HepG2 (cell line): ENCODE results near the gene CAPN7. TPM values are rescaled to one million over a fixed set of nuclear protein-coding genes. Genes with fewer than 3 reads are reported as not detected.

Source experiments
- ATAC-seq: fragments of 200-7000 bp; cut with Tn5 transposase; 3 replicates; pipeline ENCODE4 v1.9.1; 2020; ENCODE audit warnings: mild to moderate bottlenecking, moderate library complexity
- BruUV-seq: library from RNA; stranded (reverse); fragments of 400-500 nt; replicated peaks from 2 replicates; lab custom pipeline; 2021; lab: Mats Ljungman, UMichigan
- CTCF ChIA-PET: fragments of 300-600 bp; formaldehyde crosslinking; extraction: SDS; loops from one replicate; lab custom pipeline; 2021; ENCODE audit warnings: low total read pairs, inconsistent platforms, low intra/inter-chr PET ratio; lab: Yijun Ruan, JAX
- POLR2A ChIA-PET: fragments of 350-600 bp; sonication (Branson Sonifier 250); formaldehyde crosslinking; loops from one replicate; lab custom pipeline; 2020; ENCODE audit warnings: antibody characterized with exemption, inconsistent platforms; lab: Yijun Ruan, JAX
- DNase-seq: peaks from one replicate; pipeline ENCODE4 v3.0.0-alpha.2; 2015; ENCODE audit warnings: low spot score
- FAIRE-seq: peaks from 3 replicates; lab custom pipeline; 2011; peaks lifted over from hg19 to GRCh38; lab: Jason Lieb, UNC
- H2AFZ ChIP-seq: one replicate; pipeline ENCODE4 v1.6.1; 2011; ENCODE audit warnings: low read length, inconsistent platforms
- H3K27ac ChIP-seq: fragments of 300-600 bp; 3 replicates; pipeline ENCODE4 v1.8.0; 2011; ENCODE audit warnings: mixed run types, mild to moderate bottlenecking, mixed read lengths, low read length, inconsistent platforms; ENCODE audit not compliant: insufficient read depth; ENCODE audit errors: extremely low read length
- H3K27me3 ChIP-seq, 2 experiments: fragments of 200-600 bp in 1 of 2; 2 replicates in 1 of 2; 3 replicates in 1 of 2; pipeline versions ENCODE4 v1.6.0 to v1.8.0; 2011; ENCODE audit warnings: low read length in 2 of 2, mild to moderate bottlenecking in 2 of 2, moderate library complexity in 2 of 2, inconsistent platforms in 1 of 2; ENCODE audit not compliant: insufficient read depth in 2 of 2, control insufficient read depth in 1 of 2
- H3K36me3 ChIP-seq, 2 experiments: fragments of 200-600 bp in 1 of 2; replicated peaks in 1 of 2; 2 replicates in 1 of 2; 3 replicates in 1 of 2; pipeline versions ENCODE4 v1.5.1 to v1.8.0; 2011; ENCODE audit warnings: low read length in 2 of 2, inconsistent platforms in 1 of 2; ENCODE audit not compliant: insufficient read depth in 2 of 2, control insufficient read depth in 1 of 2
- H3K4me1 ChIP-seq: 2 replicates; pipeline ENCODE4 v1.5.1; 2012; ENCODE audit warnings: low read length, inconsistent platforms; ENCODE audit not compliant: insufficient read depth
- H3K4me2 ChIP-seq: 2 replicates; pipeline ENCODE4 v1.6.0; 2011; ENCODE audit warnings: low read depth, low read length, inconsistent platforms
- H3K4me3 ChIP-seq, 3 experiments: fragments of 200-600 bp in 1 of 3; sonication (generic), shearing (Covaris generic) in 1 of 3; replicated peaks in 1 of 3; 2 replicates each; pipeline ENCODE4 v1.5.1; 2011 to 2016; ENCODE audit warnings: low read length in 3 of 3, inconsistent platforms in 2 of 3, low read depth in 2 of 3, mild to moderate bottlenecking in 2 of 3, control low read depth in 1 of 3, mixed read lengths in 1 of 3; ENCODE audit not compliant: insufficient read depth in 1 of 3
- H3K79me2 ChIP-seq: one replicate; pipeline ENCODE4 v1.6.1; 2011; ENCODE audit warnings: low read length, inconsistent platforms; ENCODE audit not compliant: insufficient read depth
- H3K9ac ChIP-seq: 2 replicates; pipeline ENCODE4 v1.6.0; 2011; ENCODE audit warnings: mild to moderate bottlenecking, low read depth, low read length, inconsistent platforms; ENCODE audit not compliant: insufficient read depth
- H3K9me3 ChIP-seq: 2 replicates; pipeline ENCODE4 v1.5.1; 2012; ENCODE audit warnings: mild to moderate bottlenecking, low read length
- H4K20me1 ChIP-seq: 2 replicates; pipeline ENCODE4 v1.6.0; 2011; ENCODE audit warnings: inconsistent platforms, mild to moderate bottlenecking, low read length, moderate library complexity; ENCODE audit not compliant: insufficient read depth
- ARID3A ChIP-seq: IDR thresholded peaks from 2 replicates; pipeline ENCODE4 v1.6.1; 2012; ENCODE audit warnings: low read depth, low read length, improper control_type of control experiment
- CTCF ChIP-seq: sonication (generic); formaldehyde crosslinking; IDR thresholded peaks from 2 replicates; pipeline ENCODE4 v1.5.0; 2020; ENCODE audit warnings: mild to moderate bottlenecking, missing genetic modification reagents, moderate library complexity
- NFKB2 ChIP-seq: sonication (generic); formaldehyde crosslinking; IDR thresholded peaks from 2 replicates; pipeline ENCODE4 v1.4.0; 2020; ENCODE audit warnings: missing genetic modification reagents, borderline replicate concordance
- NR2F1 ChIP-seq, 2 experiments: fragments of 450-650 bp in 1 of 2; formaldehyde crosslinking in 1 of 2; IDR thresholded peaks; 2 replicates each; pipeline versions ENCODE4 v1.5.0 to v1.6.1; 2016 to 2020; ENCODE audit warnings: mild to moderate bottlenecking in 1 of 2, missing compliant biosample characterization in 1 of 2, missing genetic modification reagents in 1 of 2, moderate library complexity in 1 of 2
- SP140L ChIP-seq: sonication (generic); formaldehyde crosslinking; IDR thresholded peaks from 2 replicates; pipeline ENCODE4 v1.4.0; 2020; ENCODE audit warnings: missing genetic modification reagents, borderline replicate concordance
- STAG1 ChIP-seq: sonication (generic); formaldehyde crosslinking; IDR thresholded peaks from 2 replicates; pipeline ENCODE4 v1.4.0; 2020; ENCODE audit warnings: missing genetic modification reagents
- XRCC5 ChIP-seq: fragments of 200-400 bp; formaldehyde crosslinking; optimal IDR thresholded peaks from 2 replicates; pipeline ENCODE3; 2017; ENCODE audit warnings: mild to moderate bottlenecking, low read length
- ZNF331 ChIP-seq: sonication (generic); formaldehyde crosslinking; IDR thresholded peaks from 2 replicates; pipeline ENCODE4 v1.4.0; 2020; ENCODE audit warnings: missing genetic modification reagents
- ZNF367 ChIP-seq: sonication (generic); formaldehyde crosslinking; IDR thresholded peaks from 2 replicates; pipeline ENCODE4 v1.4.0; 2020; ENCODE audit warnings: missing genetic modification reagents, borderline replicate concordance
- ZNF44 ChIP-seq: sonication (generic); formaldehyde crosslinking; IDR thresholded peaks from 2 replicates; pipeline ENCODE4 v1.5.1; 2020; ENCODE audit warnings: mild to moderate bottlenecking, missing genetic modification reagents
- ZNF687 ChIP-seq: sonication (generic); formaldehyde crosslinking; IDR thresholded peaks from 2 replicates; pipeline ENCODE4 v1.5.1; 2020; ENCODE audit warnings: mild to moderate bottlenecking, missing genetic modification reagents, moderate library complexity
- WGBS: methylation state at CpG from one replicate; pipeline ENCODE4 v1.1.6; 2017; ENCODE audit warnings: low lambda C conversion rate; 5-methylcytosine and 5-hydroxymethylcytosine counted together
- in situ Hi-C: cut with HindIII; loops from 2 replicates; pipeline ENCODE4 v1.10.0; 2017; ENCODE audit warnings: low pct_unique_long_range_greater_than_20kb; ENCODE audit not compliant: extremely low pct_ligation_motif_present
- intact Hi-C: fragments of 100-400 bp; cut with micrococcal nuclease; formaldehyde crosslinking; loops from one replicate; pipeline ENCODE4 v1.10.0; 2022; ENCODE audit not compliant: unreplicated experiment
- polyA plus RNA-seq, 8 experiments: library from polyadenylated mRNA; depleted of rRNA in 3 of 8; stranded (reverse) in 7 of 8; unstranded in 1 of 8; fragments of >200 nt; fragmentation: Illumina TruSeq in 4 of 8; extraction: Trizol in 4 of 8; gene quantifications; 2 replicates each; pipeline versions ENCODE4 v1.2.1 to v1.2.3, GENCODE V29; 2011 to 2016; ENCODE audit warnings: low read depth in 4 of 8, missing spikeins in 1 of 8, mixed read lengths in 1 of 8; ENCODE audit not compliant: insufficient read depth in 1 of 8
- total RNA-seq, 5 experiments: library from RNA; depleted of rRNA; stranded (reverse); fragments of >200 nt; fragmentation: Illumina TruSeq; extraction: Trizol; gene quantifications; 2 replicates each; pipeline ENCODE4 v1.2.3, GENCODE V29; 2016; ENCODE audit warnings: low read depth in 1 of 5

CAPN7 gene
- total and polyA plus RNA-seq, 2 of the 13 experiments (the other 11 are each of a cell fraction or from before 2014, with no cell fraction given): 16.7 to 36.8 TPM

- no peak overlapping the region for H3K4me2 ChIP-seq
- no peaks in the 10 kb centered on the region for H4K20me1 ChIP-seq
- ChIA-PET CTCF (interaction anchor here (0.7 to 1.8 kb wide), 4 partner anchors 66 to 290 kb away, joined by 3 to 16 read pairs (median 4); no protein-coding TSS in a partner anchor), POLR2A (no interaction called here)
- no peak overlapping the region for H3K27ac ChIP-seq
- in situ Hi-C loops: no loop called here
- H3K79me2 ChIP-seq: no peaks in the 10 kb centered on the region
- peak; percentile 59 for DNase-seq
- H3K27me3 ChIP-seq: no peaks in the 10 kb centered on the region; a peak in 1 of 5 replicates
- 32% methylated on average over 15 of the region's 15 CpGs for WGBS
- BruUV-seq: no TSS peak
- peak; percentile 87 for ATAC-seq
- no peaks in the 10 kb centered on the region for H3K9me3 ChIP-seq
- H3K4me1 ChIP-seq: no peaks in the 10 kb centered on the region
- no peaks in the 10 kb centered on the region for H3K36me3 ChIP-seq
- no peak overlapping the region for H2AFZ ChIP-seq
- peak; percentile 85 for FAIRE-seq
- intact Hi-C loops: loop anchor here (1.0 to 5.0 kb wide), 5 partner anchors 64 to 289 kb away; partner anchors contain the start of gene SH3BP5
- H3K4me3 ChIP-seq: no peak overlapping the region
- H3K9ac ChIP-seq: no peak overlapping the region
- TF ChIP-seq STAG1 (CRISPR knock-in tag): peak; percentile 93
- TF ChIP-seq ARID3A: 0 out of 2 replicates have a peak, but pooled peaks have one; percentile 35
- 0 out of 2 replicates have a peak, but pooled peaks have one; percentile 23 for TF ChIP-seq ZNF331 (CRISPR knock-in tag)
- TF ChIP-seq ZNF44 (CRISPR knock-in tag): no peak
- 0 out of 2 replicates have a peak, but pooled peaks have one; percentile 52 for TF ChIP-seq SP140L (CRISPR knock-in tag)
- TF ChIP-seq CTCF (CRISPR knock-in tag): peak; percentile 94
- TF ChIP-seq ZNF367 (CRISPR knock-in tag): no peak
- peak; percentile 23; the same call in 1 of the 2 replicates for TF ChIP-seq NFKB2 (CRISPR knock-in tag)
- no peak for TF ChIP-seq NR2F1 (CRISPR knock-in tag; IDR thresholded peaks at IDR 0.05)
- peak; percentile 65 for TF ChIP-seq XRCC5
- 0 out of 2 replicates have a peak, but pooled peaks have one; percentile 14 for TF ChIP-seq ZNF687 (CRISPR knock-in tag)
Observed at GRCh38 chr3:15268033-15268631, 62.1 kb downstream of the CAPN7 start.
